IMR-90 (cell line): ENCODE measurements around the gene CD8A. TPM values are rescaled to one million over a fixed set of nuclear protein-coding genes. Genes with fewer than 3 reads are reported as not detected.

Experiments
- ATAC-seq: fragments of 200-7000 bp; cut with Tn5 transposase; 2 replicates; pipeline ENCODE4 v1.9.1; 2020; ENCODE audit warnings: low read depth, mild to moderate bottlenecking, moderate library complexity
- BruUV-seq: library from RNA; stranded (reverse); fragments of 400-500 nt; replicated peaks from 2 replicates; lab custom pipeline; 2021; lab: Mats Ljungman, UMichigan
- CTCF ChIA-PET: fragments of 300-600 bp; formaldehyde crosslinking; extraction: SDS; loops from one replicate; lab custom pipeline; 2021; ENCODE audit warnings: antibody characterized with exemption; lab: Yijun Ruan, JAX
- POLR2A ChIA-PET: fragments of 300-600 bp; sonication (Branson Sonifier 250); formaldehyde crosslinking; loops from one replicate; lab custom pipeline; 2022; ENCODE audit warnings: antibody characterized with exemption; ENCODE audit not compliant: unreplicated experiment; lab: Charles Lee
- DNase-seq: peaks from one replicate; pipeline ENCODE4 v3.0.0; 2013
- H2AFZ ChIP-seq: replicated peaks from 2 replicates; pipeline ENCODE3; 2013; ENCODE audit warnings: low read length, mild to moderate bottlenecking; ENCODE audit not compliant: poor library complexity
- H2AK5ac ChIP-seq: 2 replicates; pipeline ENCODE4 v1.6.1; 2013; ENCODE audit warnings: low read depth, low read length, inconsistent platforms
- H2AK9ac ChIP-seq: replicated peaks from 2 replicates; pipeline ENCODE3; 2013; ENCODE audit warnings: mild to moderate bottlenecking, low read depth, low read length, moderate library complexity; ENCODE audit not compliant: poor library complexity
- H2BK120ac ChIP-seq: 2 replicates; pipeline ENCODE4 v1.6.1; 2013; ENCODE audit warnings: low read depth, low read length, inconsistent platforms
- H2BK15ac ChIP-seq: 3 replicates; pipeline ENCODE4 v1.6.1; 2013; ENCODE audit warnings: low read depth, low read length, inconsistent platforms
- H2BK20ac ChIP-seq: 2 replicates; pipeline ENCODE4 v1.6.1; 2013; ENCODE audit warnings: low read depth, mild to moderate bottlenecking, inconsistent platforms, low read length, moderate library complexity
- H2BK5ac ChIP-seq: 2 replicates; pipeline ENCODE4 v1.6.1; 2013; ENCODE audit warnings: mild to moderate bottlenecking, low read depth, low read length, inconsistent platforms; ENCODE audit not compliant: poor library complexity, severe bottlenecking
- H3K14ac ChIP-seq: replicated peaks from 2 replicates; pipeline ENCODE4 v1.6.1; 2013; ENCODE audit warnings: low read depth, low read length, inconsistent platforms
- H3K18ac ChIP-seq: 2 replicates; pipeline ENCODE4 v1.6.1; 2013; ENCODE audit warnings: low read depth, low read length, control low read depth
- H3K23ac ChIP-seq: 2 replicates; pipeline ENCODE4 v1.6.1; 2013; ENCODE audit warnings: low read depth, low read length, inconsistent platforms
- H3K27ac ChIP-seq: 2 replicates; pipeline ENCODE4 v1.5.1; 2013; ENCODE audit warnings: mild to moderate bottlenecking, control low read depth, low read length; ENCODE audit not compliant: insufficient read depth
- H3K27me3 ChIP-seq: 2 replicates; pipeline ENCODE4 v1.6.1; 2013; ENCODE audit warnings: low read length; ENCODE audit not compliant: control insufficient read depth, insufficient read depth
- H3K36me3 ChIP-seq: 2 replicates; pipeline ENCODE4 v1.6.1; 2013; ENCODE audit warnings: low read length, mixed read lengths; ENCODE audit not compliant: control insufficient read depth, insufficient read depth
- H3K4ac ChIP-seq: 2 replicates; pipeline ENCODE4 v1.6.1; 2013; ENCODE audit warnings: low read depth, low read length, inconsistent platforms
- H3K4me1 ChIP-seq: 2 replicates; pipeline ENCODE4 v1.6.1; 2013; ENCODE audit warnings: low read length, mixed read lengths; ENCODE audit not compliant: control insufficient read depth, insufficient read depth
- H3K4me2 ChIP-seq: 2 replicates; pipeline ENCODE4 v1.6.1; 2013; ENCODE audit warnings: low read depth, mild to moderate bottlenecking, control low read depth, low read length, moderate library complexity
- H3K4me3 ChIP-seq: 2 replicates; pipeline ENCODE4 v1.5.1; 2013; ENCODE audit warnings: low read depth, mild to moderate bottlenecking, control low read depth, low read length, moderate library complexity; ENCODE audit not compliant: insufficient read depth
- H3K56ac ChIP-seq: 2 replicates; pipeline ENCODE4 v1.6.1; 2013; ENCODE audit warnings: low read length, inconsistent platforms; ENCODE audit not compliant: insufficient read depth; ENCODE audit errors: extremely low read depth
- H3K79me1 ChIP-seq, 2 experiments: 2 replicates each; pipeline ENCODE4 v1.6.1; 2013; ENCODE audit warnings: low read length in 2 of 2, inconsistent platforms in 1 of 2, low read depth in 1 of 2
- H3K9ac ChIP-seq: 2 replicates; pipeline ENCODE4 v1.6.1; 2013; ENCODE audit warnings: low read depth, low read length, control low read depth
- H3K9me1 ChIP-seq: 2 replicates; pipeline ENCODE4 v1.6.1; 2013; ENCODE audit warnings: low read length, inconsistent platforms; ENCODE audit not compliant: insufficient read depth
- H3K9me3 ChIP-seq: 2 replicates; pipeline ENCODE4 v1.6.1; 2013; ENCODE audit warnings: low read length; ENCODE audit not compliant: control insufficient read depth, insufficient read depth
- H4K20me1 ChIP-seq: 2 replicates; pipeline ENCODE4 v1.6.1; 2013; ENCODE audit warnings: low read length, inconsistent platforms; ENCODE audit not compliant: insufficient read depth
- H4K5ac ChIP-seq: 2 replicates; pipeline ENCODE4 v1.6.1; 2013; ENCODE audit warnings: mild to moderate bottlenecking, low read depth, low read length, control low read depth
- H4K8ac ChIP-seq, 2 experiments: 2 replicates each; pipeline ENCODE4 v1.6.1; 2013; ENCODE audit warnings: low read depth in 2 of 2, low read length in 2 of 2, control low read depth in 1 of 2, inconsistent platforms in 1 of 2
- H4K91ac ChIP-seq: 2 replicates; pipeline ENCODE4 v1.6.1; 2013; ENCODE audit warnings: low read depth, low read length, inconsistent platforms; ENCODE audit not compliant: insufficient read depth
- BHLHE40 ChIP-seq: fragments of 150-350 bp; IDR thresholded peaks from 2 replicates; pipeline ENCODE4 v1.6.1; 2016; ENCODE audit warnings: mild to moderate bottlenecking, low read depth, low read length
- CEBPB ChIP-seq: IDR thresholded peaks from 2 replicates; pipeline ENCODE4 v1.6.1; 2012; ENCODE audit warnings: low read depth, low read length, improper control_type of control experiment
- CHD1 ChIP-seq: IDR thresholded peaks from 2 replicates; pipeline ENCODE4 v1.6.1; 2012; ENCODE audit warnings: low read depth, low read length, improper control_type of control experiment
- FOS ChIP-seq: fragments of 150-350 bp; IDR thresholded peaks from 2 replicates; pipeline ENCODE4 v1.6.1; 2016; ENCODE audit warnings: low read depth, low read length
- MAFK ChIP-seq: IDR thresholded peaks from 2 replicates; pipeline ENCODE4 v1.6.1; 2012; ENCODE audit warnings: low read depth, low read length, improper control_type of control experiment
- MAZ ChIP-seq: IDR thresholded peaks from 2 replicates; pipeline ENCODE4 v1.6.1; 2012; ENCODE audit warnings: low read depth, mild to moderate bottlenecking, low read length, improper control_type of control experiment, moderate library complexity, borderline replicate concordance
- MXI1 ChIP-seq: IDR thresholded peaks from 2 replicates; pipeline ENCODE4 v1.6.1; 2012; ENCODE audit warnings: low read depth, mild to moderate bottlenecking, low read length, moderate library complexity, borderline replicate concordance
- NFE2L2 ChIP-seq: fragments of 150-350 bp; IDR thresholded peaks from 2 replicates; pipeline ENCODE4 v1.6.1; 2016; ENCODE audit warnings: low read depth, mild to moderate bottlenecking, low read length
- POLR2A ChIP-seq: IDR thresholded peaks from 2 replicates; pipeline ENCODE4 v1.6.1; 2012; ENCODE audit warnings: mild to moderate bottlenecking, low read depth, low read length
- RAD21 ChIP-seq: IDR thresholded peaks from 2 replicates; pipeline ENCODE4 v1.6.1; 2012; ENCODE audit warnings: low read length, improper control_type of control experiment
- RCOR1 ChIP-seq: IDR thresholded peaks from 2 replicates; pipeline ENCODE4 v1.6.1; 2012; ENCODE audit warnings: mild to moderate bottlenecking, low read length, improper control_type of control experiment; ENCODE audit not compliant: insufficient replicate concordance
- RFX5 ChIP-seq: IDR thresholded peaks from 2 replicates; pipeline ENCODE4 v1.8.0; 2012; ENCODE audit warnings: low read depth, mild to moderate bottlenecking, low read length, moderate library complexity
- SMC3 ChIP-seq: fragments of 150-350 bp; IDR thresholded peaks from 2 replicates; pipeline ENCODE4 v1.6.1; 2016; ENCODE audit warnings: low read depth, mild to moderate bottlenecking, antibody characterized with exemption, low read length, moderate library complexity
- WGBS, 2 experiments: methylation state at CpG; one replicate each; pipeline versions ENCODE4 v1.1.5 to v1.1.7; 2013; ENCODE audit warnings: missing lambda C conversion rate in 2 of 2; ENCODE audit not compliant: insufficient read length in 1 of 2; ENCODE audit errors: extremely low coverage in 2 of 2; 5-methylcytosine and 5-hydroxymethylcytosine counted together
- dilution Hi-C: fragments of 300-500 bp; cut with HindIII; formaldehyde crosslinking; loops from one replicate; pipeline ENCODE4 v1.14.3; 2018; ENCODE audit warnings: low sequenced_read_pairs; ENCODE audit not compliant: unreplicated experiment
- in situ Hi-C: fragments of 300-500 bp; cut with MboI; formaldehyde crosslinking; loops from 3 replicates; pipeline ENCODE4 v1.14.3; 2019; ENCODE audit warnings: low sequenced_read_pairs, inconsistent platforms, mixed read lengths
- intact Hi-C: fragments of 100-400 bp; cut with micrococcal nuclease; formaldehyde crosslinking; loops from 2 replicates; pipeline ENCODE4 v1.10.0; 2022
- polyA plus RNA-seq, 3 experiments: library from polyadenylated mRNA; depleted of rRNA; stranded (reverse); fragments of >200 nt; gene quantifications; 2 replicates each; pipeline ENCODE4 v1.2.3, GENCODE V29; 2012; ENCODE audit warnings: low replicate concordance in 1 of 3
- total RNA-seq: library from RNA; depleted of rRNA; stranded (reverse); fragments of >200 nt; gene quantifications from 2 replicates; pipeline ENCODE4 v1.2.3, GENCODE V29; 2012
- TF ChIP-seq, protein P1 (sequence below): fragments of 150-350 bp; IDR thresholded peaks from 2 replicates; pipeline ENCODE4 v1.6.1; 2016; ENCODE audit warnings: low read depth, mild to moderate bottlenecking, low read length, moderate library complexity, borderline replicate concordance
- TF ChIP-seq, protein P2 (sequence below): fragments of 150-350 bp; IDR thresholded peaks from 2 replicates; pipeline ENCODE4 v1.6.1; 2017; ENCODE audit warnings: mild to moderate bottlenecking, antibody characterized with exemption, low read length, low read depth
- TF ChIP-seq, protein P3 (sequence below): conservative IDR thresholded peaks from 2 replicates; pipeline ENCODE4 v1.5.1; 2012; ENCODE audit warnings: mild to moderate bottlenecking, low read depth, low read length, improper control_type of control experiment

Gene CD8A
- total and polyA plus RNA-seq, 2 of the 4 experiments (the other 2 are of a cell fraction): not detected

DNA sequence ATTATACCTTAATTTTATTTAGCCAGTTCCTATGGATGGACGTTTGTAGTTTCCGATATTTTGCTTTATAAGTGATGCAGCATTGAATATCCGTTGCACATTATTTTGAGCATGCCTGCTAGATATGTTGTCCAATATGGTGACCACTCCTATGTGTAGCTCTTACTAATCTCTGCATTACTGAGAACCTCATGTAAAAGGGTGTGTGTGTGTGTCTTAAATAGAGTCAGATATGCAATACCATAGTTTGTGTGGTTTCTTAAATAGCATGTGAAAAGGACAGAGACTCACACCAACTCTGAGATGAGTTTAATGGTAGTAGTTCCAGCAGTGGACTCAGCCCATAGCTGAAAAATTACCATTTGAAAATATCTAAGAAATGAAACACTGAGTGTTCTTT is 32.3 kb downstream of the CD8A start:
- DNase-seq (no peak), ATAC-seq (no peak)
- no peak overlapping the region for H2BK120ac ChIP-seq
- dilution Hi-C loops: no loop called here
- H2AFZ ChIP-seq: no peak overlapping the region
- ChIA-PET CTCF (no interaction called here), POLR2A (no interaction called here)
- no peak overlapping the region for H2BK20ac ChIP-seq
- no peak overlapping the region for H3K4ac ChIP-seq
- H3K27ac ChIP-seq: no peak overlapping the region
- H3K36me3 ChIP-seq: no peaks in the 10 kb centered on the region
- H3K27me3 ChIP-seq: no peaks in the 10 kb centered on the region
- H3K4me1 ChIP-seq: no peaks in the 10 kb centered on the region
- H3K56ac ChIP-seq: no peak overlapping the region
- H2BK15ac ChIP-seq: no peak overlapping the region
- H3K9me1 ChIP-seq: no peaks in the 10 kb centered on the region
- intact Hi-C loops: no loop called here
- BruUV-seq: no TSS peak
- TF ChIP-seq, protein P1, sequence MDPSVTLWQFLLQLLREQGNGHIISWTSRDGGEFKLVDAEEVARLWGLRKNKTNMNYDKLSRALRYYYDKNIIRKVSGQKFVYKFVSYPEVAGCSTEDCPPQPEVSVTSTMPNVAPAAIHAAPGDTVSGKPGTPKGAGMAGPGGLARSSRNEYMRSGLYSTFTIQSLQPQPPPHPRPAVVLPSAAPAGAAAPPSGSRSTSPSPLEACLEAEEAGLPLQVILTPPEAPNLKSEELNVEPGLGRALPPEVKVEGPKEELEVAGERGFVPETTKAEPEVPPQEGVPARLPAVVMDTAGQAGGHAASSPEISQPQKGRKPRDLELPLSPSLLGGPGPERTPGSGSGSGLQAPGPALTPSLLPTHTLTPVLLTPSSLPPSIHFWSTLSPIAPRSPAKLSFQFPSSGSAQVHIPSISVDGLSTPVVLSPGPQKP: no peak
- TF ChIP-seq, protein P2, sequence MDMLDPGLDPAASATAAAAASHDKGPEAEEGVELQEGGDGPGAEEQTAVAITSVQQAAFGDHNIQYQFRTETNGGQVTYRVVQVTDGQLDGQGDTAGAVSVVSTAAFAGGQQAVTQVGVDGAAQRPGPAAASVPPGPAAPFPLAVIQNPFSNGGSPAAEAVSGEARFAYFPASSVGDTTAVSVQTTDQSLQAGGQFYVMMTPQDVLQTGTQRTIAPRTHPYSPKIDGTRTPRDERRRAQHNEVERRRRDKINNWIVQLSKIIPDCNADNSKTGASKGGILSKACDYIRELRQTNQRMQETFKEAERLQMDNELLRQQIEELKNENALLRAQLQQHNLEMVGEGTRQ: no peak
- no peak for TF ChIP-seq CHD1
- TF ChIP-seq MXI1: no peak
- no peak for TF ChIP-seq MAZ
- TF ChIP-seq RCOR1: no peak
- no peak for TF ChIP-seq NFE2L2
- TF ChIP-seq RAD21: no peak
- TF ChIP-seq RFX5: no peak
- no peak for TF ChIP-seq FOS
- TF ChIP-seq BHLHE40: no peak
- TF ChIP-seq MAFK: no peak
- TF ChIP-seq CEBPB: no peak
- TF ChIP-seq, protein P3, sequence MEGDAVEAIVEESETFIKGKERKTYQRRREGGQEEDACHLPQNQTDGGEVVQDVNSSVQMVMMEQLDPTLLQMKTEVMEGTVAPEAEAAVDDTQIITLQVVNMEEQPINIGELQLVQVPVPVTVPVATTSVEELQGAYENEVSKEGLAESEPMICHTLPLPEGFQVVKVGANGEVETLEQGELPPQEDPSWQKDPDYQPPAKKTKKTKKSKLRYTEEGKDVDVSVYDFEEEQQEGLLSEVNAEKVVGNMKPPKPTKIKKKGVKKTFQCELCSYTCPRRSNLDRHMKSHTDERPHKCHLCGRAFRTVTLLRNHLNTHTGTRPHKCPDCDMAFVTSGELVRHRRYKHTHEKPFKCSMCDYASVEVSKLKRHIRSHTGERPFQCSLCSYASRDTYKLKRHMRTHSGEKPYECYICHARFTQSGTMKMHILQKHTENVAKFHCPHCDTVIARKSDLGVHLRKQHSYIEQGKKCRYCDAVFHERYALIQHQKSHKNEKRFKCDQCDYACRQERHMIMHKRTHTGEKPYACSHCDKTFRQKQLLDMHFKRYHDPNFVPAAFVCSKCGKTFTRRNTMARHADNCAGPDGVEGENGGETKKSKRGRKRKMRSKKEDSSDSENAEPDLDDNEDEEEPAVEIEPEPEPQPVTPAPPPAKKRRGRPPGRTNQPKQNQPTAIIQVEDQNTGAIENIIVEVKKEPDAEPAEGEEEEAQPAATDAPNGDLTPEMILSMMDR: no peak
- no peak for TF ChIP-seq POLR2A
- no peak for TF ChIP-seq SMC3
- no peak overlapping the region for H3K18ac ChIP-seq
- no peak overlapping the region for H4K5ac ChIP-seq
- no peak overlapping the region for H3K4me2 ChIP-seq
- no peaks in the 10 kb centered on the region for H3K9me3 ChIP-seq
- H4K20me1 ChIP-seq: no peaks in the 10 kb centered on the region
- no peak overlapping the region for H2AK9ac ChIP-seq
- no peak overlapping the region for H3K23ac ChIP-seq
- no peak overlapping the region for H3K4me3 ChIP-seq
- H4K8ac ChIP-seq: no peak overlapping the region
- no peak overlapping the region for H2BK5ac ChIP-seq
- in situ Hi-C loops: no loop called here
- no peak overlapping the region for H3K9ac ChIP-seq
- H4K91ac ChIP-seq: no peak overlapping the region
- no peak overlapping the region for H2AK5ac ChIP-seq
- H3K79me1 ChIP-seq: no peaks in the 10 kb centered on the region; a peak in 1 of 4 replicates
- WGBS, 2 experiments: no CpG with 5 or more reads among the region's 3 CpGs
- H3K14ac ChIP-seq: no peak overlapping the region
